T1000 (cell line): ENCODE measurements around the gene ATP8B1.
"Not testable (repeated sequence)": the region's sequence is repeated elsewhere in the genome, so short reads cannot be mapped to it uniquely, and the experiment has no call there.

Experiments used
- DNase-seq: peaks from one replicate; lab custom pipeline; 2025; ENCODE audit warnings: mixed read lengths; lab: John Stamatoyannopoulos, UW

Gene ATP8B1

DNA sequence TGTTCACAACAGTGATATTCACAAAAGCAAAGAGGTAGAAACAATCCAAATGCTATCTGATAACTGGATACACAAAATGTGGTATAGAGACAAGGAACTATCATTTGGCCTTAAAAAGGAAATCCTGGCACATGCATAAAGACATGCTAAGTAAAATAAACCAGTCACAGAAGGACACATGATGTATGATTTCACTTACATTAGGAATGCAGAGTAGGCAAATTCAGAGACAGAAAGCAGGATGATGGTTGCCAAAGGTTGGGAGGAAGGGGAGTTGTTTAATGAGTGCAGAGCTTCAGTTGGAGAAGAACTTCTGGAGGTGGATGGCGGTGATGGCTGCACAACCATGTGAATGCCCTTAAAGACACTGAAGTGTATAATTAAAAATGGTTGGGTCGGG lies 38.1 kb downstream of the ATP8B1 start:
- DNase-seq = no peak

DNA sequence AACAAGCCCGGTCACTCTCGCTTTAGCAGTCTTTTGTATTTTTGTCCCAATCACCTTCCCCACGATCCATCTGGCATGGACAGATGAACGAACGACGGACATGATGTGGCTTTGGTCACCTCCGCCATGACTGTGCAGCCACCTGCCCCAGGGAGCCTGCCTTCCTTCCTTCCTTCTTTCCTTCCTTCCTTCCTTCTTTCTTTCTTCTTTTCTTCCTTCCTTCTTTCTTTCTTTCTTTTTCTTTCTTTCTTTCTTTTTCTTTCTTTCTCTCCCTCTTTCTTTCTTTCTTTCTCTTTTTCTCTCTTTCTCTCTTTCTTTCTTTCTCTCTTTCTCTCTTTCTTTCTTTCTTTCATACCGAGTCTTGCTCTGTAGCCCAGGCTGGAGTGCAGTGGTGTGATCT lies 39.0 kb downstream of the ATP8B1 start:
- no peak for DNase-seq

DNA sequence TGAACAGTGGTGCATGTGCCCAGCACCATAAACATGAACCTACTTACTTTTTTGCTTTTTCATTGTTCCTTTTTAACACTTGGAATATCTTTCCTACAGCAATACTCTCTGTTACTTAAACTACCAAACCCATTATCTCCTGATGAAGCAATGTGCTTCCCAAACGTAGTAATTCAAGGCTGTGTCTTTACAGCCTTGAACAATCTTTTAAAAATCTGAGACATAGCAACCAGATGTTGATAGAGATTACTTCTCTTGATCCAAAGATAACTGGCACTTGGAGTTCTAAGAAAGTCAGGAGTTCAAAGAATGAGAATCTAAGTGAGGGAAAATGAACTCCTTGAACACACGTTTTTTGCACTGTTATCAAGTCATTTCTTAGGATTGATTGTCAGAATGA lies 40.4 kb downstream of the ATP8B1 start:
- no peak for DNase-seq

DNA sequence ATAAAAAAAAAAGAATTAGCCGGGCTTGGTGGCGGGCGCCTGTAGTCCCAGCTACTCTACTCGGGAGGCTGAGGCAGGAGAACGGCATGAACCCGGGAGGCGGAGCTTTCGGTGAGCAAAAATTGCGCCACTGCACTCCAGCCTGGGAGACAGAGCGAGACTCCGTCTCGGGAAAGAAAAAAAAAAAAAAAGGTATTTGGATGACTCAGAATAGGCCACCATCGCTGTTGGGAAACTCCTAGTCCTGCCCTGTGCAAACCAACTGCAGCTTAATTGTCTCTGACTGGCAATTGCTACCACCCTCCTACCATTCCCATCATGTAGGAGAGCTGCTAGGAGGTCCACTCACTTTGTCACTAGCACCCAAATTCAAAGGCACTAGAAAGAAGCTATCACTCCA lies 43.5 kb downstream of the ATP8B1 start:
- DNase-seq = no peak

DNA sequence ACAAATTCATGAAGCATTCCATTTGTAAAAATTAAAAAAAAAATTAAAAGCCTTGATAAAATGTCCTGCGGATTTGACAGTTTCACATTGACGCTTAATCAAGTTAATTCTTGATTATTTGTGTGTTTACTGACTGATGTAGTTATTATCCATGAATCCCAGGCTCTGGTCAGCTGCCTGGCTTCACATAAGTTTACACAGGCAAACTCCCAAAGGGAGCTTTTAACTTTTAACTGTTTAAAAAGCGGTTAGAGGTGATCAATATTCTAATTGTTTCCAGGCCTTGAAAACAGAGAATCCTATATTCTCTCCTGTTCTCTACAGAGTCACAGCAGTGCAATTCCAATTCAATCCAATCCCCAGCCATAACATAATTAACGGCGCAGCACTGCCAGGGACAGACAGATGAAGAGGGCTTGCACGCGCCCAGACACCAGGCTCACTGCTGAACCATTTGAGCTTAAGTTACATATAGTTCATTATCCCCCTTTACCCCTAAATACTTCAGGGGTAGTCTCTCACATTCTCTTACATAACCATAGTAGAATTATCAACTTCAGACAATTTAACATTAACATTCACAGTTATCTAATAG lies 47.5 kb downstream of the ATP8B1 start:
- no peak for DNase-seq

DNA sequence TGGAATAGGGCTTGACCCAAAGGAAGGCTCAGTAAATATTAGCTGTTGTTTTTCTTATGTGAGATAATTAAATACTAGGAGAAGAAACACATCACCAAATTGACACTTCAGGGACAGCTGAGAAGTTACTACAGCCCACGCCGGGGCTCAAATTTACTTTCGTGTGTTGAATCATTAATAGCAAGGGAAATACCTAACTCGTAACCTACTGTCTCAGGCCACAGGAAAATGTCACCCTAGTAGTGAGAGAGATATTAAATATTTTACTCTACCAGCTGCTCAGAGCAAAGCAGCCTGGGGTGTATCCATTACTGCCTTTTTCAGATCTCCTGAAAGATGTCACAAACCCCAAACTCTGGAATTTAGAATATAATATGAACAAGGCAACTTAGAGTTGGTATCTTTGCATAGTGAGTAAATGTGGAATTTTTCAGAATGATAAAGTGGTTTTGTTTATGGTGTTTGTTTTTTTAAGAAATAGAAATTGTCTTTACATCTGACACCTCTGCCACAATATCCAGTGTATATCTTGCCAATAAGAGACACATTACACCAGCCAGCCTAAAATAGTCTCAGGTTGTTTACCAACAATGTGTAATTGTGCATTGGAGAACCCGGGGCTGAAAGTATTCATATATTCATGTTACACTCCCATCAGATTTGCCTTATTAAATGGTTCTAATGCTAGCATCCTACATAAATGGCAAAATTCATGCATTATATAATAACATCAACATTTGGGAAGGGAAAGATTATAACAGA lies 48.4 kb downstream of the ATP8B1 start:
- no peak for DNase-seq

DNA sequence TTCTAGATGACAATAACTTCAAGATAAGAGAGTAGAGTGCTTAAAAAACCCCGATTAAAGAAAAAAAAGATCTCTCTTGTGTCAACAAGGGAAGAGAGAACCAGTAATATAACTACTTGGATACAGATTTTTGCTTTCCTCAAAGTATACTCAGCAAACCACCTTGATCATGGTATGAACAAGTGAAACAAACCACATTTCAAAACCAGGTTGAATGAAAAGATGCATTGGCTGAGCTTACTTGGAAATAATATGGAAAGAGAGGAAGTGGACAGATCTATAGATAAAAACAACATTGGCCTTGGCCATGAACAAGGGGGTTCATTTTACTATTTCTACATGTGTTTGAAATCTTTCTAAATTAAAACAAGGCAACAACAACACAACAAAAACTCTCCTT lies 50.1 kb downstream of the ATP8B1 start:
- DNase-seq = no peak

DNA sequence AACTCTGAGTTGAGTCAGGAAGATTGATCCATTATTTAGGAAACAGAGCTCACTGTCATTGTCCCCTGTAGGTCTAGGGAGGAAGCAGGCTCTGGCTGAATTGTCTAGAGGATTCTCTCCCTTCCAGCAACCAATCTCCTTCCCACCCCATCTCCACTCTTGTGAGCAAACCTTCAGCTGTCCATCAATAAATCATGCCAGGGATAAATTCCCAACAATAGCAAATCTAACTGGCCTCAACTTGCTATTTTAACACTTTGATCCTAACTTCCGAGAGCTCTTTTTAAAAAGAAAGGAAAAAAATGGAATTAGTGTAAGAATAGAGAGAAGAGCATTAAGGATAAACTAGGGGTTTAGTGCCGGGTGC lies 53.5 kb downstream of the ATP8B1 start:
- DNase-seq = no peak

DNA sequence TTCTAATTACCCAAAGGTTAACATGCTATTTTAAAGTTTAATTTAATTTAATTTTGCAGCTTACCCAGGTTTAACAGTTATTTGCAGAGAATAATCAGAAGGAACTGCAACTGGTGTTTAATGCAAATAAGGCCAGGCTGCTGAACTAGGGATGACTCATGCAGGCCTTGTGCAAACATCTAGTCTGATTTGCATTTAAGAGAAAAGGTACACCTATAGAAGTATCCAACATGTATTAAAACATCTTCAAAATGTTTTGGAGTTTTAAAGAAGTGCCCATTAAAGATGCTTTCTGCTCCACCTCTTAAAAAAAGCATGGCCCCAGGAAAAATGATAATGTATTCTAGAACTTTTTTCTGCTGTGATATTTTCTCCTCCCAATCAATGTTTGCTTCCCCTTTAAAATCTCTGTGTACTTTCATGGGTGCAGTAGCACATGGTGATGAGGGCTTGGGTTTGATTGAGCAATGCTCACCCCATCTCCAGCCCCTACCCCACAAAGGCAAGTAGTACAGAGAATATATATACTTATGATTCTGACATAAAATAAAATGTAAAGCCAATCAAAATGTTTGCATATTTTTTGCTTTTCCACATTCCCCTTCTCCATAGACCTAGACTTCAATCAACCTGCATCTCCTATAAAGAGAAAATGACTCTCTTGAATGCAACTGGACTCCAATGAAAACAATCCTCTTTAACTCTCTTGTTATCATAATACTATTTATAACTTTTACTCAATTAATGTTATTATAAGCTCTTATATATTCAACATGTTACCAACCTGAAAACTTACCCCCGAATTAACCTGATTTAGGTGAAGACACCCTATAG lies 54.1 kb downstream of the ATP8B1 start:
- DNase-seq = no peak

DNA sequence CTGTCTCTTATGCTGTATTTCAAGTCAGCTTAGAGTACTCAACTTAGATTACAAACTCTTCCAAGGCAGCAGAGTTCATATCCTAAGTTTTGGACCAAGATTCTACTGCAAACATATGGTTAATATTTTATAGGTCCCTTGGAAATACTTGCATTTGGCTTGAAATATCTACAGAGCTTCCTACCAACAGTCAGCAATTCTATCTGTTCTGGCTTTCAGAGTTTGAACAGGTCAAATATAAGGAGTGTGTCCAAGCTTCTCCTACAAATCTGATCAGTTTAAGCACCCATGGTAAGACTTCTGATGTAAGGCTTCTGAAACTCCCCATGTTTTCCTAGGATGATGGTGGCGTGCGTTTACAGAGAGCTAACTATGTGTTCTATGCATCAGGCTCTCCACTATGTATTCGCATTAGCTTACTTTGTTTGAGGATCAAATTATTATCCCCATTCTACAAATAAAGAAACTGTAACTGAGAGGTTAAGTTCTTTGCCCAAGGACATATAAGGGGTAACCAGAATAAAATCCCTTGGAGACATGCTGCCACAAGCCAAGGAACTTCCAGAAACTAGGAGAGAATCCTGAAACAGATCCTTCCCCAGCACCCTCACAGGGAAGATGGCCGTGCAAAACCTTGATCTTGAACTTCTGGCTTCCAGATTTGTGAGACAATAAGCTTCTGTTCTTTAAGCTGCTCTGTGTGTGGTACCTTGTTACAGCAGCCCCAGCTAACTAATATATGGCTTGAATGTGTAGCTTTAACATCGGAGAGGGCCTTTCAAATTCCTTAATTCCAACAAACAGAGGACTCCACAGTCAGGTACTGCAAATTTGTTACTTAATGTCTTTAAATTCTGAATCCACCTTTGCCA lies 55.1 kb downstream of the ATP8B1 start:
- no peak for DNase-seq

DNA sequence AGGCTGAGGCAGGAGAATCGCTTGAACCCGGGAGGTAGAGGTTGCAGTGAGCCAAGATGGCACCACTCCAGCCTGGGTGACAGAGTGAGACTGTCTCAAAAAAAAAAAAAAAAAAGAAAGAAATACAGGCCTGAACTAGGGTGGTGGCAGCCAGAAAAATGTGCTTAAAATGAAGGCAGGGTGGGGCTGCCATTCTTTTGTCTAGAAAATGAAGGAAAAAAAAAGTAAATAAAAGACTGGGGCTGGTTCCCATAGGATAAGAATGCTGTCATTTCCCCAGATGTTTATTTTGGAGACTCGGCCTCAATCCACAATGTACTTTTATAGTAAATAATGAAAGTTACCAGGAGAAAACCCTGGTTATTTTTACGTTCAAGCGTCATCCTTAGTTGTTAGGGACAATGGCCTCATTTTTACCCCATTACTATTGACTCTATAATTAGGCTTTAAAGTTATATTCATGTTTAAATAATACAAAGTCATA lies 58.9 kb downstream of the ATP8B1 start:
- DNase-seq = no peak

DNA sequence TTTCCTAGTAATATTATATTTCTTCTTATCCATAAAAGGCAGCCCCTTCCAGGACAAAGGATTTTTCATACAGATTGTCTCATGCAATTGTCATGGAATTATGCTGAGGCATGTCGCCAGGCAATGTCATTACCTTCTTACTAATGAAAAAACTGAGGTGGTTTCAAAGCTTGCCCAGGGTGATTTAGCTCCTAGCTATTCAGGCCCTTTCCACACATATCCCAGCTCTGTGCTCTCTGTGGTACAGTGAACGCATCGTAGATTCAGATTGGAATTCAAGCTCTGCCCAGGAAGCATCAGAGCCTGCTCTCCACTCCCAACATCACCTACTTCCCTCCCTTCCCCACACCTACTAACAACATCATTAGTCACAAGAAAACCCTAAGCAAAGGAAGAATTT lies 60.1 kb downstream of the ATP8B1 start:
- no peak for DNase-seq

DNA sequence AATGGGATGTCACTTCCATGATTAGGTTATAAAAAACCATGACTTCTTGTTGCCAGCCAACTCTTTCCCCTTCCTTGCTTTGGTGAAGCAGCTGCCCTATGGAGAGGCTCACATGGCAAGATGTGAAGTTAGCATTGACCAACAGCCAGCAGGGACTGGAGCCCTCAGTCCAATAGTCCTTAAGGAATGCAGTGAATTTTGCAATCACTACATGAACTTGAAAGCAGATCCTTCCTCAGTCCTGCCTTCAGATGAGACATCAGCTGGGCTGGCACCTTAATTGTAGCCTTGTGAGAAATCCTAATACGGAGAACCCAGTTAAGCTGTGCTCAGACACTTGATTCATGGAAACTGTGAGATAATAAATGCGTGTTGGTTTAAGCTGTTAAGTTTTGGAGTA lies 61.8 kb downstream of the ATP8B1 start:
- DNase-seq = no peak

DNA sequence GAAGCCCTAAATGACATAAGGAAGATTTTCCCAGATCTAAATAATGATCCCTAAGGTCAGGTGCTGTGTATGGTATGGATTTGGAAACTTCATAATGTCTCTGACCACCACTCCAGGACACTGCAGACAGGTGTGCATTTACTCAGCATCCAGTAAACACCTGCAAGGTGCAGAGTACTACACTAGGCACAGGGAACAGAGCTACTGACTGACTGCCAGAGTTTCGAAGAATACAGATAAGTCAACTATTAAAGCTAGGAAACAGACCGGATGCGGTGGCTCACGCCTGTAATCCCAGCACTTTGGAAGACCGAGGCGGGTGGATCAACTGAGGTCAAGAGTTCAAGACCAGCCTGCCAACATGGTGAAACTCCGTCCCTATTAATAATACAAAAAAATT lies 65.0 kb downstream of the ATP8B1 start:
- DNase-seq = no peak

DNA sequence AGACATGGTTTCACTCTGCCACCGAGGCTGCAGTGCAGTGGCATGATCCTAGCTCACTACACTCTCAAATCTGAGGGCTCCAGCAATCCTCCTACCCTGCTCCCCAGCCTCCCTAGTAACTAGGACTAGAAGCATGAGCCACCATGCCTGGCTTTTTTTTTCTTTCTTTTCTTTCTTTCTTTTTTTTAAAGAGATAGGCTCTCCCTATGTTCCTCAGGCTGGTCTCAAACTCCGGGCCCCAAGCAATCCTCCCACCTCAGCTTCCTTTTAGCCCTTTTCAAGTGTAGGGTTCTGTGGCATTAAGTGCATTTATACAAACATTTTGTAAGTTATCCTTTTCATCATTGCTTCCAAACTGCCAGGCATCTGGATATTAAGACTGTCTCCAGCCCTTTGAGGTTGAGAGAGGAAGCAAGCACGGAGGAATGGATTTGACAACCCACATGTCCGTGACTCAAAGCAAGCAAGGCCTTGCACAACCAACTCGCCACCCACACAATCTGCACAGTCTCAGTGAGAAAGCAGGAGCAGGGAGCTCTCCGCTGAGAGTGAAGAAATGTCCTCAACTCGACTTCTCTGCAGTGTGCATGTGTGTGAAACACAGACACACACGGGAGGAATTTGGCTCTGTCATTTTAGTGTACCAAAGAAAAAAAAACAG lies 65.6 kb downstream of the ATP8B1 start:
- DNase-seq = no peak

DNA sequence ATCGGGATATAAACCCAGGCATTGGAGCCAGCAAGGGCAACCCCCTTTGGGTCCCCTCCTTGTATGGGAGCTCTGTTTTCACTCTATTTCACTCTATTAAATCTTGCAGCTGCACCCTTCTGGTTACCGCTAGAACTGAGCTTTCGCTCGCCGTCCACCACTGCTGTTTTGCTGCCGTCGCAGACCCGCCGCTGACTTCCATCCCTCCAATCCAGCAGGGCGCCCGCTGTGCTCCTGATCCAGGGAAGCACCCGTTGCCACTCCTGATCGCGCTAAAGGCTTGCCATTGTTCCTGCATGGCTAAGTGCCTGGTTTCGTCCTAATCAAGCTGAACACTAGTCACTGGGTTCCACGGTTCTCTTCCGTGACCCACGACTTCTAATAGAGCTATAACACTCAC lies 68.1 kb downstream of the ATP8B1 start:
- not testable (repeated sequence) for DNase-seq

DNA sequence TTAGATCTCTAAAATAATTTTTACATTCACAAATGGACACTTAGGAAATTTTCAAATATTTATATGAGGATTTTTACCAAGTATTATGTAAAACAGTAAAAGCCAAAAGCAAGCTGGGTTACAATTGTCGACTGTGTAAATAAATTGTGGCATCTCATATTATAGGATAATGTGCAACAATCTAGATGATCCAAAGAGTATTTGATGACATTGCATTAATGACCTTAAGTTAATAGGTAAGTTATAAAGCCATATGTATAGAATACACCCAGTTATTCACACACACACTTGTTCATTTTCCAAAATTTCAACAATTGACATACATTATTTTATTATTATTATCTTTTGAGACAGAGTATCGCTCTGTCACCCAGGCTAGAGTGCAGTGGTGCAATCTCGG lies 69.3 kb downstream of the ATP8B1 start:
- DNase-seq = no peak

DNA sequence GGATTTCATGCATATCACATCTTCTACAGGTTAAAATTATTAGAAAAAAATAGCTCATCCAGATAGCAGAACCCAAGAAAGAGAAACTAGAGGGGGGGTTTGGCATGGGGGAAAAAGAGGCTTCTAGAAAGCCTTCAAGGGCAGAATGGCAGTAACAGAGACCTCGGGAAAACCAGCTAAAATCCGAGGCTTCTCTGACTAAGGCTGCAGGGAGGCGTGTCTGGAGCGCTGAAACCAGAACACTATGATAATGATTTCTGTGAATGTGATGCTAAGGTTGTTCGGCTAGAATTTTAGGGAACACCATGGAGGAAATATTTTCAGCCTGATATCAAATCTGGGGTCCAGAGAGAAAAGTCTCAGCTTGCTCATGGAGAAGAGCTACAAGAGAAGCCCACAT lies 73.0 kb downstream of the ATP8B1 start:
- no peak for DNase-seq

DNA sequence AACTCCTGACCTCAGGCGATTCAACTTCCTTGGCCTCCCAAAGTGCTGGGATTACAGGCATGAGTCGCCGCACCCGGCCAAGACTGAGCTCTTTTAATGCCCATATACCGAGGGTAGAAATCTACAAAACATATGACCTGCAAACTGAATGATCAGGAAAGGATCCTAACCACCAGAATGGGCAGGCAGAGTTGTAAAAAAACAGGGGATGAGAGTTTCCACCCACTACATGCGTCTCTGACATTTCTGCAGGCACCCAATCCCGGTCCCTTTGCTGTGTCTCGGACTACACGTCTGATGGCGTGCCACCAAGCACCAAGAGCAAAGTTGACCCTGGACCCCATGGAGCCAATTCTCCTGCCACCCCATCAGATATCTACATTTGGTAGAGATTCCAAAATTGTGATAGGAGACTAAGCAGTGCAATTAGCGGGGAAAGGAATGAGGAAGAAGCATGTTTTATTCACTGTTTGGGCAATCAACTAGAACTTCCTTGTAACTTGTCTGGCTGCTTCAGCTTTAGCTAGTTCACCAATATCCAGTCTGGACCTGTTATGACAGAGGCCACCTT lies 74.1 kb downstream of the ATP8B1 start:
- DNase-seq = no peak

DNA sequence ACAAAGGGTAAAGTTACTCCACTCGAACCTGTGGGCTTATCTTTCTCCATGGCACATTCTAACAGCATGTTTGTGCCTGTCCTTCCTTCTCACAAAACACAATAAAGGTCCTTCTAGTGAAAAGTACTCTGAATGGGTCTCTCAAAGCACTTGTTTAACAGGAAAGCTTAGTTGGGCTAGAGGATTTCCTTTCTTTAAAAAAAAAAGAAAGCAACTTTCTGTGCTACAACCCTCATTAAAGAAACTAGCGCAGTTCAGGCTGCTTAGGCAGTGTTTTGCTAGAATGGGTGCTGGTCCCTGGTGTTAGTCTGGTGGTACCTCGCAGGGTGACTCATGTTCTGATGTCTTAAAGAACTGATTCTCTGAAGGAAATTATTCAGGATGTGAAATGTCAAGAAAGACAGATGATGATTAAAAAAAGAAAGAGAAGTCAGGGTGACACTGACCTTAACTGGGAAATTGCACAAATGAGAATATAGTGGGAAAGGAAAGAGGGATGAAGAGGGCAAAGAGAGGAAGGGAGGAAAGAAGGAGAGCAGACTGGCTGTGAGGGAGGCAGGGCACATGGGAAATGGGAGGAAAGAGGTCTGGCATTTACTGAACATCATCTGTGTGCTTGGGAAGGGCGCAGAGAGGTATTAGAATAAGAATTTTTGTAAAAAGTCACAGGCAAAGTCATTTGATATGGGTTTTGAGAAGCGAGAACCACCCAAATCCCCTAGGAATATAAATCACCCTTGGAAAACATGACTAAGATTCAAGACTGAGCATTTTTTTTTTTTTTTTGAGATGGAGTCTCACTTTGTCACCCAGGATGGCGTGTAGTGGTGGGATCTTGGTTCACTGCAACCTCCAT lies 74.9 kb downstream of the ATP8B1 start:
- no peak for DNase-seq
